MCF 10A (cell line): Measurements from ENCODE around the gene CDK18. TPM values are rescaled to one million over a fixed set of nuclear protein-coding genes. Genes with fewer than 3 reads are reported as not detected.

ENCODE experiments used
- BruUV-seq: library from RNA; stranded (reverse); fragments of 400-500 nt; replicated peaks from 2 replicates; lab custom pipeline; 2021; lab: Mats Ljungman, UMichigan
- CTCF ChIA-PET: fragments of 300-600 bp; sonication (Branson Sonifier 250); formaldehyde crosslinking; extraction: SDS; loops from one replicate; lab custom pipeline; 2021; ENCODE audit warnings: antibody characterized with exemption, inconsistent platforms; lab: Yijun Ruan, JAX
- POLR2A ChIA-PET: fragments of 300-600, 350-650 bp; sonication (Branson Sonifier 250); formaldehyde crosslinking; extraction: SDS; loops from one replicate; lab custom pipeline; 2020; ENCODE audit warnings: antibody characterized with exemption, inconsistent platforms; lab: Yijun Ruan, JAX
- DNase-seq: peaks from one replicate; pipeline ENCODE4 v3.0.0-alpha.2; 2018; ENCODE audit not compliant: unreplicated experiment
- H3K27ac Mint-ChIP-seq: one replicate; pipeline ENCODE4 v1.8.0; 2022; ENCODE audit warnings: mild to moderate bottlenecking, low read depth, mixed read lengths; ENCODE audit not compliant: unreplicated experiment
- H3K27me3 Mint-ChIP-seq: one replicate; pipeline ENCODE4 v1.8.0; 2022; ENCODE audit warnings: mixed read lengths; ENCODE audit not compliant: insufficient read depth, unreplicated experiment
- H3K36me3 Mint-ChIP-seq: one replicate; pipeline ENCODE4 v1.8.0; 2022; ENCODE audit warnings: mild to moderate bottlenecking, moderate library complexity, mixed read lengths; ENCODE audit not compliant: insufficient read depth, unreplicated experiment
- H3K4me1 Mint-ChIP-seq: one replicate; pipeline ENCODE4 v1.8.0; 2022; ENCODE audit warnings: mixed read lengths; ENCODE audit not compliant: insufficient read depth, unreplicated experiment
- H3K4me3 Mint-ChIP-seq: one replicate; pipeline ENCODE4 v1.8.0; 2022; ENCODE audit warnings: mild to moderate bottlenecking, moderate library complexity, mixed read lengths; ENCODE audit not compliant: unreplicated experiment
- H3K9me3 Mint-ChIP-seq: one replicate; pipeline ENCODE4 v1.8.0; 2022; ENCODE audit warnings: mixed read lengths; ENCODE audit not compliant: unreplicated experiment
- intact Hi-C: fragments of 100-400 bp; cut with micrococcal nuclease; formaldehyde crosslinking; loops from 2 replicates; pipeline ENCODE4 v1.14.1; 2022
- total RNA-seq: library from RNA; stranded (reverse); gene quantifications from 2 replicates; pipeline ENCODE4 v1.2.3, GENCODE V29; 2022
- TF ChIP-seq, protein P1 (sequence below): fragments of 200-600 bp; IDR thresholded peaks from one replicate; pipeline ENCODE4 v1.8.0; 2022; ENCODE audit warnings: antibody characterized with exemption, mild to moderate bottlenecking; ENCODE audit not compliant: unreplicated experiment

CDK18 gene
- total RNA-seq, 1 experiment from 2014 or later, result 6.8 TPM

DNA sequence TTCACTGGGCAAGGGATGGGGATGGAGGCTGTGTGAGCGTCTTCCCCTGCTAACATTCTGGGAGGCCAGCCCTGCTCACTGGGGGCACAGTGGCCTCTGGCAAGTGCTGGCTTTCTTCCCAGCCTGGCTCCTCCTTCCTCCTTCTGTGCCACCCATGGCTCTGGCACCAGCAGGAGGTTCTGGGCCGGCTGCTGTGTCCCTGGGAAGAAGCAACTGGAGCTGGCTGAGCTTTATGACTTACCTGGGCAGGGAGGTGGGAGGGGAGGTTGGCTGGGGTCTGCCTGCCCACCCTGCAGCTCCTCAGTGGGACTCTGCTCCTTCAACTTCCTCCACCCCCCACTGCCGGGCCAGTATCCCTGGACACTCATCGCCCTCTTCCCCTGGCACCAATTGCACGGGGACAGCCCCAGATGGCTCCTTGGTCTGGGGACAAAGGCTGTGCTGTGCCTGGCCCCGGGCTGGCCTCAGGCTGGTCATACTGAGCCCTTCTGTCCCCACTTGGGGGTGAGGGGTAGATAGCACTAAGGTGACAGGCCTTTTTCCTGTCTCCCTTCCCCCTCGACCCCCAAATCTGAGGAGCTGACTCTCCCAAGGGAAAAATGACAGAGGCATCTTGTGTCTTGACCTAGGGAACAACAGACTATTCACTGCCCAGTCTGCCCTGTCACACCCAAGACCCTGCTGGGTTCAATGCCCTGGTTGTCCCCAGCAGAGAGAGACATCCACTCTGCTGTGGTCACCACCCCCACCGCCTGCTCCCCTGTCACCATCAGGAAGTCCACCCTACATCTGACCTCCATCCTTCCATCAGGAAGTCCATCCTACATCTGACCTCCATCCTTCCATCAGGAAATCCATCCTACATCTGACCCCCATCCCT is 14.4 kb downstream of the CDK18 start:
- intact Hi-C loops, result no loop called here
- peak overlapping the region; percentile 1 for H3K27ac Mint-ChIP-seq
- H3K9me3 Mint-ChIP-seq, result no peaks in the 10 kb centered on the region
- ChIA-PET POLR2A (interaction anchor here (0.9 to 2.3 kb wide), 3 partner anchors 25 to 288 kb away, joined by 3 to 10 read pairs (median 3); no protein-coding TSS in a partner anchor), CTCF (interaction anchor here (0.6 to 30.3 kb wide), 10 partner anchors 23 to 273 kb away, joined by 3 to 1608 read pairs (median 4); partner anchors contain the start of genes CDK18 and KLHDC8A)
- no peak overlapping the region for H3K4me3 Mint-ChIP-seq
- TF ChIP-seq, protein P1, sequence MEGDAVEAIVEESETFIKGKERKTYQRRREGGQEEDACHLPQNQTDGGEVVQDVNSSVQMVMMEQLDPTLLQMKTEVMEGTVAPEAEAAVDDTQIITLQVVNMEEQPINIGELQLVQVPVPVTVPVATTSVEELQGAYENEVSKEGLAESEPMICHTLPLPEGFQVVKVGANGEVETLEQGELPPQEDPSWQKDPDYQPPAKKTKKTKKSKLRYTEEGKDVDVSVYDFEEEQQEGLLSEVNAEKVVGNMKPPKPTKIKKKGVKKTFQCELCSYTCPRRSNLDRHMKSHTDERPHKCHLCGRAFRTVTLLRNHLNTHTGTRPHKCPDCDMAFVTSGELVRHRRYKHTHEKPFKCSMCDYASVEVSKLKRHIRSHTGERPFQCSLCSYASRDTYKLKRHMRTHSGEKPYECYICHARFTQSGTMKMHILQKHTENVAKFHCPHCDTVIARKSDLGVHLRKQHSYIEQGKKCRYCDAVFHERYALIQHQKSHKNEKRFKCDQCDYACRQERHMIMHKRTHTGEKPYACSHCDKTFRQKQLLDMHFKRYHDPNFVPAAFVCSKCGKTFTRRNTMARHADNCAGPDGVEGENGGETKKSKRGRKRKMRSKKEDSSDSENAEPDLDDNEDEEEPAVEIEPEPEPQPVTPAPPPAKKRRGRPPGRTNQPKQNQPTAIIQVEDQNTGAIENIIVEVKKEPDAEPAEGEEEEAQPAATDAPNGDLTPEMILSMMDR, result no peak
- no TSS peak for BruUV-seq
- H3K27me3 Mint-ChIP-seq, result no peaks in the 10 kb centered on the region
- H3K36me3 Mint-ChIP-seq, result peaks cover 10% of the 10 kb centered on the region
- no peaks in the 10 kb centered on the region for H3K4me1 Mint-ChIP-seq
- no peak for DNase-seq

DNA sequence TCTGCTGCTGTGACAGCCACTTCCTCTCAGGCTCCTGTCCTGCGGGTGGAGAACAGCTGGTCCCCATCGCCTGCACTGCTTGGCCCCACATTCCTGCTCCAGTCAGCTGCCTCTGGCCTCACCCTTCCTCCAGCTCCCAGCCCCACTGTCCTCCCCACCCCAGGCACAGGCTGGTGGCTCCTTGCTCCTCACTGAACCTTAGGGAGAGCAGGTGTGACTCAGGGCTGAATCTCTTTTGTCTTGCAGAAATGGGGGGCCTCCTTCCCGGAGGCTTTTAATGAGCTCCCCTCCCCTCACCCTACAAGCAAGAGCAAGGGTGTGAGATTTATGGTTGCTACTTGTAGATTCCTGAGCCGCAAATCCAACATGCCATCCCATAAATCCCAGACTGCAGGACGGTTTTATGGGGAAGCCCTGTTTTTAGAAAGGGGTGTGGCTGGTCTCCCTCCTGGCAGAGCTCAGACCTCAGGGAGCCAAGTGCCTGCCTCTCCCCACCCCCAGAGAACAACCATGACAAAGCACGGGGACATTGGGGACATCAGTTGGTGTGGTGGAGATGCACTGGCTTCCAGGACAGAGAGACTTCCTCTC is 15.2 kb downstream of the CDK18 start:
- BruUV-seq, result no TSS peak
- ChIA-PET POLR2A (interaction anchor here (0.9 to 2.3 kb wide), 3 partner anchors 24 to 287 kb away, joined by 3 to 10 read pairs (median 3); no protein-coding TSS in a partner anchor), CTCF (interaction anchor here (0.6 to 30.3 kb wide), 12 partner anchors 10 to 272 kb away, joined by 3 to 1608 read pairs (median 4); partner anchors contain the start of genes CDK18 and KLHDC8A)
- DNase-seq, result no peak
- Mint-ChIP-seq H3K27ac (peak overlapping the region; percentile 1), H3K4me3 (no peak overlapping the region), H3K27me3 (no peaks in the 10 kb centered on the region), H3K9me3 (no peaks in the 10 kb centered on the region), H3K36me3 (peaks cover 10% of the 10 kb centered on the region), H3K4me1 (no peaks in the 10 kb centered on the region)
- intact Hi-C loops, result no loop called here
- TF ChIP-seq, protein P1, result no peak

DNA sequence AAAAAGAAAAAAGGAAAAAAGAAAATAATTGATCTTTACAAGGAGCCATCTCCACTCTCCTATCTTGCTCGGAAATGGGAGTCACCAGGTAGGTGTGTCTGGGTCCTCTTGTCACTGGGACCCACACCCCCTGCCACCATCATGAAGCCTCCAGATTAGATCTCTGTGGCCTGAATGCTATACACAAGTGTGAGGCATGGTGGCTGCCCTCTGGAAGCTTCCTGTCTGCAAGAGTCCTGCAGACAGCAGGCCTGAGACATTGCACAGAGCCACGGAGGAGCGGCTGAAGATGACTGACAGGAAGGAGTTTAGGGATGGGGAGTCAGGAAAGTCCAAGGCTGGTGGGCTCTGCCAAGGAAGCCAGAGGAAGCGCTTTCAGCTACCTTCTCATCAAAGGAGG is 16.2 kb downstream of the CDK18 start:
- intact Hi-C loops, result no loop called here
- H3K9me3 Mint-ChIP-seq, result no peaks in the 10 kb centered on the region
- no TSS peak for BruUV-seq
- H3K36me3 Mint-ChIP-seq, result peaks cover 10% of the 10 kb centered on the region
- CTCF ChIA-PET, result interaction anchor here (0.6 to 30.3 kb wide), 14 partner anchors 9 to 398 kb away, joined by 3 to 1608 read pairs (median 4); partner anchors contain the start of genes CDK18 and KLHDC8A
- POLR2A ChIA-PET, result interaction anchor here (0.7 to 2.3 kb wide), 4 partner anchors 28 to 152 kb away, joined by 3 to 10 read pairs (median 4); no protein-coding TSS in a partner anchor
- no peak overlapping the region for H3K4me3 Mint-ChIP-seq
- no peak overlapping the region for H3K27ac Mint-ChIP-seq
- TF ChIP-seq, protein P1, result no peak
- no peaks in the 10 kb centered on the region for H3K27me3 Mint-ChIP-seq
- DNase-seq, result no peak
- H3K4me1 Mint-ChIP-seq, result no peaks in the 10 kb centered on the region
